SK-N-SH treated with all-trans-retinoic acid at 6 μM for 48 hours (cell line): ENCODE measurements around the gene HSD11B1.

ENCODE experiments used
- ATAC-seq: fragments of 200-7000 bp; cut with Tn5 transposase; 3 replicates; pipeline ENCODE4 v1.9.1; 2020; ENCODE audit warnings: mild to moderate bottlenecking, moderate library complexity
- BACH2 ChIP-seq: fragments of 250-450 bp; sonication (Bioruptor Pico); IDR thresholded peaks from 2 replicates; pipeline ENCODE4 v1.9.0; 2021; ENCODE audit warnings: mild to moderate bottlenecking, borderline replicate concordance
- CSDC2 ChIP-seq: fragments of 250-450 bp; sonication (Bioruptor Pico); IDR thresholded peaks from 2 replicates; pipeline ENCODE4 v1.5.0; 2020; ENCODE audit warnings: mild to moderate bottlenecking, moderate library complexity
- ESRRG ChIP-seq: fragments of 250-450 bp; sonication (Bioruptor Pico); IDR thresholded peaks from 2 replicates; pipeline ENCODE4 v1.6.1; 2021; ENCODE audit warnings: mild to moderate bottlenecking
- ISL1 ChIP-seq: fragments of 250-450 bp; sonication (Bioruptor Pico); IDR thresholded peaks from 2 replicates; pipeline ENCODE4 v2.1.2; 2022; ENCODE audit warnings: mild to moderate bottlenecking, moderate library complexity
- OSR1 ChIP-seq: fragments of 250-450 bp; sonication (Bioruptor Pico); IDR thresholded peaks from 2 replicates; pipeline ENCODE4 v1.8.0; 2022; ENCODE audit warnings: moderate library complexity, mild to moderate bottlenecking, inconsistent platforms
- PATZ1 ChIP-seq: fragments of 250-450 bp; sonication (Bioruptor Pico); IDR thresholded peaks from 2 replicates; pipeline ENCODE4 v1.8.0; 2020; ENCODE audit warnings: mild to moderate bottlenecking, moderate library complexity, borderline replicate concordance
- PPARA ChIP-seq: fragments of 250-450 bp; sonication (Bioruptor Pico); IDR thresholded peaks from 2 replicates; pipeline ENCODE4 v1.5.0; 2020; ENCODE audit warnings: mild to moderate bottlenecking, borderline replicate concordance
- RARB ChIP-seq: fragments of 250-450 bp; sonication (Bioruptor Pico); IDR thresholded peaks from 2 replicates; pipeline ENCODE4 v1.8.0; 2021; ENCODE audit warnings: mild to moderate bottlenecking, moderate library complexity
- TCF4 ChIP-seq: fragments of 250-450 bp; sonication (Bioruptor Pico); IDR thresholded peaks from 2 replicates; pipeline ENCODE4 v1.8.0; 2021; ENCODE audit warnings: mild to moderate bottlenecking, moderate library complexity, borderline replicate concordance
- TOX ChIP-seq: fragments of 250-450 bp; sonication (Bioruptor Pico); IDR thresholded peaks from 2 replicates; pipeline ENCODE4 v1.8.0; 2021; ENCODE audit warnings: mild to moderate bottlenecking, moderate library complexity, borderline replicate concordance
- ZC3H10 ChIP-seq: fragments of 250-450 bp; sonication (Bioruptor Pico); IDR thresholded peaks from 2 replicates; pipeline ENCODE4 v1.5.1; 2021; ENCODE audit warnings: mild to moderate bottlenecking, moderate library complexity
- ZFP3 ChIP-seq: fragments of 250-450 bp; sonication (Bioruptor Pico); IDR thresholded peaks from 2 replicates; pipeline ENCODE4 v1.5.0; 2020; ENCODE audit warnings: mild to moderate bottlenecking, moderate library complexity
- ZFP30 ChIP-seq: fragments of 450-650 bp; formaldehyde crosslinking; IDR thresholded peaks from 2 replicates; pipeline ENCODE4 v1.5.0; 2022; ENCODE audit warnings: mild to moderate bottlenecking, moderate library complexity
- ZNF565 ChIP-seq: fragments of 450-650 bp; formaldehyde crosslinking; conservative IDR thresholded peaks from 2 replicates; pipeline ENCODE4 v1.5.0; 2020; ENCODE audit warnings: low read depth, mild to moderate bottlenecking, moderate library complexity
- ZNF70 ChIP-seq: fragments of 450-650 bp; formaldehyde crosslinking; IDR thresholded peaks from 2 replicates; pipeline ENCODE4 v1.5.0; 2020; ENCODE audit warnings: mild to moderate bottlenecking, moderate library complexity
- ZNF8 ChIP-seq: fragments of 450-650 bp; formaldehyde crosslinking; IDR thresholded peaks from 2 replicates; pipeline ENCODE4 v1.5.0; 2020; ENCODE audit warnings: mild to moderate bottlenecking, moderate library complexity
- TF ChIP-seq, protein P1 (sequence below): fragments of 250-450 bp; sonication (Bioruptor Pico); IDR thresholded peaks from 2 replicates; pipeline ENCODE4 v1.8.0; 2021; ENCODE audit warnings: low read depth, mild to moderate bottlenecking, moderate library complexity, borderline replicate concordance
- TF ChIP-seq, protein P2 (sequence below): fragments of 250-450 bp; sonication (Bioruptor Pico); IDR thresholded peaks from 2 replicates; pipeline ENCODE4 v1.5.1; 2020; ENCODE audit warnings: low read depth, mild to moderate bottlenecking, moderate library complexity
- TF ChIP-seq, protein P3 (sequence below): fragments of 250-450 bp; sonication (Bioruptor Pico); IDR thresholded peaks from 2 replicates; pipeline ENCODE4 v1.5.1; 2021; ENCODE audit warnings: mild to moderate bottlenecking, moderate library complexity

Gene HSD11B1

DNA sequence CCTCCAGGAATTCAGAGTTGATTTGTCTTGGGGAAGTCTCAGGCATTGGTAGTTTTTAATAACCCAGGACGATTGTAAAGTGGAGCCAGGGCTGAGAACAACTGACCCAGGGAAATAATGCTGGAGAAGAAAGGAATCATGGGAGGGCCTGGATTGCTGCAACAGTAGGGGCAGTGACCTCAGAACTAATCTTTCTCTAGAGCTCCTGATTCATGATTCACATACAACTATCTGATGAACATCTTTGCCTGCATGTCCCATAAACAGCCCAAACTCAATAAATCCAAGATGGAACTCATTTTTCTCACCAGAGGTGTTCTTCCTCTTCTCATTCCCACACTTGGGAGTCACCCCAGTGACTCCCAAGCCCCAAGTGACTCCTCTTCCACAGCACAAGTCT, 37.5 kb upstream of the HSD11B1 start:
- TF ChIP-seq PATZ1 (CRISPR knock-in tag) (no peak), BACH2 (CRISPR knock-in tag) (no peak), ZNF8 (no peak), ZFP3 (CRISPR knock-in tag) (no peak), PPARA (CRISPR knock-in tag) (no peak), RARB (CRISPR knock-in tag) (no peak)
- TF ChIP-seq, all 23 proteins: peak for 0
- ATAC-seq = no peak

GRCh38 chr1:209667708-209668107, 36.9 kb upstream of the HSD11B1 start:
- ATAC-seq = no peak; the same call in 2 of the 3 replicates
- TF ChIP-seq ZFP30 (CRISPR knock-in tag) (no peak), PPARA (CRISPR knock-in tag) (no peak), CSDC2 (CRISPR knock-in tag) (no peak), BACH2 (CRISPR knock-in tag) (no peak), PATZ1 (CRISPR knock-in tag) (no peak), ZNF8 (no peak), OSR1 (CRISPR knock-in tag) (no peak), ZNF70 (no peak), ISL1 (CRISPR knock-in tag) (no peak), ZC3H10 (CRISPR knock-in tag) (no peak), TCF4 (CRISPR knock-in tag) (no peak), TOX (CRISPR knock-in tag) (no peak)
- TF ChIP-seq, protein P1, sequence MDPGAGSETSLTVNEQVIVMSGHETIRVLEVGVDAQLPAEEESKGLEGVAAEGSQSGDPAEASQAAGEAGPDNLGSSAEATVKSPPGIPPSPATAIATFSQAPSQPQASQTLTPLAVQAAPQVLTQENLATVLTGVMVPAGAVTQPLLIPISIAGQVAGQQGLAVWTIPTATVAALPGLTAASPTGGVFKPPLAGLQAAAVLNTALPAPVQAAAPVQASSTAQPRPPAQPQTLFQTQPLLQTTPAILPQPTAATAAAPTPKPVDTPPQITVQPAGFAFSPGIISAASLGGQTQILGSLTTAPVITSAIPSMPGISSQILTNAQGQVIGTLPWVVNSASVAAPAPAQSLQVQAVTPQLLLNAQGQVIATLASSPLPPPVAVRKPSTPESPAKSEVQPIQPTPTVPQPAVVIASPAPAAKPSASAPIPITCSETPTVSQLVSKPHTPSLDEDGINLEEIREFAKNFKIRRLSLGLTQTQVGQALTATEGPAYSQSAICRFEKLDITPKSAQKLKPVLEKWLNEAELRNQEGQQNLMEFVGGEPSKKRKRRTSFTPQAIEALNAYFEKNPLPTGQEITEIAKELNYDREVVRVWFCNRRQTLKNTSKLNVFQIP (CRISPR knock-in tag) = no peak
- TF ChIP-seq, protein P2, sequence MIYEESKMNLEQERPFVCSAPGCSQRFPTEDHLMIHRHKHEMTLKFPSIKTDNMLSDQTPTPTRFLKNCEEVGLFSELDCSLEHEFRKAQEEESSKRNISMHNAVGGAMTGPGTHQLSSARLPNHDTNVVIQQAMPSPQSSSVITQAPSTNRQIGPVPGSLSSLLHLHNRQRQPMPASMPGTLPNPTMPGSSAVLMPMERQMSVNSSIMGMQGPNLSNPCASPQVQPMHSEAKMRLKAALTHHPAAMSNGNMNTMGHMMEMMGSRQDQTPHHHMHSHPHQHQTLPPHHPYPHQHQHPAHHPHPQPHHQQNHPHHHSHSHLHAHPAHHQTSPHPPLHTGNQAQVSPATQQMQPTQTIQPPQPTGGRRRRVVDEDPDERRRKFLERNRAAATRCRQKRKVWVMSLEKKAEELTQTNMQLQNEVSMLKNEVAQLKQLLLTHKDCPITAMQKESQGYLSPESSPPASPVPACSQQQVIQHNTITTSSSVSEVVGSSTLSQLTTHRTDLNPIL (CRISPR knock-in tag) = no peak
- TF ChIP-seq, protein P3, sequence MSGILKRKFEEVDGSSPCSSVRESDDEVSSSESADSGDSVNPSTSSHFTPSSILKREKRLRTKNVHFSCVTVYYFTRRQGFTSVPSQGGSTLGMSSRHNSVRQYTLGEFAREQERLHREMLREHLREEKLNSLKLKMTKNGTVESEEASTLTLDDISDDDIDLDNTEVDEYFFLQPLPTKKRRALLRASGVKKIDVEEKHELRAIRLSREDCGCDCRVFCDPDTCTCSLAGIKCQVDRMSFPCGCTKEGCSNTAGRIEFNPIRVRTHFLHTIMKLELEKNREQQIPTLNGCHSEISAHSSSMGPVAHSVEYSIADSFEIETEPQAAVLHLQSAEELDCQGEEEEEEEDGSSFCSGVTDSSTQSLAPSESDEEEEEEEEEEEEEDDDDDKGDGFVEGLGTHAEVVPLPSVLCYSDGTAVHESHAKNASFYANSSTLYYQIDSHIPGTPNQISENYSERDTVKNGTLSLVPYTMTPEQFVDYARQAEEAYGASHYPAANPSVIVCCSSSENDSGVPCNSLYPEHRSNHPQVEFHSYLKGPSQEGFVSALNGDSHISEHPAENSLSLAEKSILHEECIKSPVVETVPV (CRISPR knock-in tag) = no peak
- TF ChIP-seq, all 23 proteins: peak for 0

GRCh38 chr1:209670441-209671082, 34.1 kb upstream of the HSD11B1 start:
- TF ChIP-seq ZNF565 (CRISPR knock-in tag) (no peak), ZC3H10 (CRISPR knock-in tag) (no peak), OSR1 (CRISPR knock-in tag) (no peak), ZNF70 (no peak), TOX (CRISPR knock-in tag) (no peak), ZFP30 (CRISPR knock-in tag) (no peak), PATZ1 (CRISPR knock-in tag) (no peak), ESRRG (CRISPR knock-in tag) (no peak)
- TF ChIP-seq, protein P1 (CRISPR knock-in tag) = no peak
- TF ChIP-seq, protein P2 (CRISPR knock-in tag) = no peak
- no peak for ATAC-seq
